Measurements from ENCODE around the gene CCPG1.

The CCPG1 gene

GRCh38 chr15:55387027-55387426 is 21.1 kb downstream of the CCPG1 start:
- no peak for DNase-seq (ENCODE audit: low read depth in 2 of 2)

- DNase-seq (ENCODE audit: low read depth in 2 of 2): no peak
Measured at GRCh38 chr15:55383687-55384086, 24.5 kb downstream of the CCPG1 start.

DNA sequence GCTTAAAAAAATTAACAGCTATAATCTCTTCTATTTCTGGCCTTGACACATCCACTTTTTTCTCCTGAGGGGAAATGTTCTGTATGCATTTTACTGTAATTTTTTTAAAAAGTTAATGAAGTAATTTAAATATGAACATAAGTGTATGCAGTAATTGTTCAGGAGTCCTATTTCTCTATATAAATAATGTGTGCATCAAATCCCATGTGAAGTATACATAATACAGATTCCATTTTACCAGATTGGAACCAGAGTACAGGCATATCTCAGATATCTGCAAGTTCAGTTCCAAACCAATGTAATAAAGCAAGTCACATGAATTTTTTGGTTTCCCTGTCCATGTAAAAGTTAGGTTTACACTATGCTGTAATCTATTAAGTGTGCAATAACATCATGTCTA is 26.6 kb downstream of the CCPG1 start:
- DNase-seq (ENCODE audit: low read depth in 2 of 2): no peak

GRCh38 chr15:55379095-55379494 is 29.1 kb downstream of the CCPG1 start:
- DNase-seq (ENCODE audit: low read depth in 2 of 2): no peak

GRCh38 chr15:55372701-55373440 is 35.3 kb downstream of the CCPG1 start:
- DNase-seq (ENCODE audit: low read depth in 2 of 2): no peak

DNA sequence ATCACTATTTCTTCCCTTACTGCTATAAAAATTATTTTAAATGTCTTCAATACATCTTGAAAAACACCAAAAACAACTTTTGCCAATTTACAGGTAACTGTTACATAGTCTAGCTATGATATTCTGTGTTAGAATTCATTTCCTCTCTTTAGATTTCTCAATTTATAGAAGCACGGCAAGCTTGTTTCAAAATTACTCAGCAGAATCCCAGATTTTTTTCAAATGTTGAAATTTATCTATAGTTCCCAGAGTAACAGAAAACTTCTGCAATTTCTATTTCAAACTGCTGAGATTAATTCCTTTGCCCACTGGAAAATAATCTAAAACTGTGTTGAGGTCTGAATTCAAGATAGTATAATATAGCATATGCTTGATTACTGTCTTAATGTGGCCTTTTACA is 41.2 kb downstream of the CCPG1 start:
- DNase-seq (ENCODE audit: low read depth in 2 of 2): no peak

GRCh38 chr15:55362641-55363040 is 45.5 kb downstream of the CCPG1 start:
- DNase-seq (ENCODE audit: low read depth in 2 of 2): no peak

- DNase-seq (ENCODE audit: low read depth in 2 of 2): no peak
Measured at GRCh38 chr15:55361048-55361447, 47.1 kb downstream of the CCPG1 start.

DNA sequence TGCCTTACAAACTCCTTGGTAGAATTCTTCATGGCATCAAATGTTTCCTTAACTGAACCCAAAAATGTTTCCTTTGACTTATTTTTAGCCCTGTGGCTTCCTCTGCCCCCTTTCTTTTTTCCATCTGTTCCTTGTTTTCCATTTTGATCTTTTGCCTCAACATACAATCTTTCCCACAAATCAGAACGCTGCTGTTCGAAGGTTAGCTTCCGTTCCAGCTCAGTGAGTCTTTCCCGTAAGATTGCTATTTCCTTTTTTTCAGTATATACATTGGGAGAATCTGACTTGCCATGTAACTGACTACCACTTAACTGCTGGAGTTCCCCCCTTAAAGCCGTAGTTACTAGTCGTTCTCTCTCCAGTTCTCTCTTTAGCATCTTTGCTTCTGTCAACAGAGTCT is 47.9 kb downstream of the CCPG1 start:
- DNase-seq (ENCODE audit: low read depth in 2 of 2): no peak

DNA sequence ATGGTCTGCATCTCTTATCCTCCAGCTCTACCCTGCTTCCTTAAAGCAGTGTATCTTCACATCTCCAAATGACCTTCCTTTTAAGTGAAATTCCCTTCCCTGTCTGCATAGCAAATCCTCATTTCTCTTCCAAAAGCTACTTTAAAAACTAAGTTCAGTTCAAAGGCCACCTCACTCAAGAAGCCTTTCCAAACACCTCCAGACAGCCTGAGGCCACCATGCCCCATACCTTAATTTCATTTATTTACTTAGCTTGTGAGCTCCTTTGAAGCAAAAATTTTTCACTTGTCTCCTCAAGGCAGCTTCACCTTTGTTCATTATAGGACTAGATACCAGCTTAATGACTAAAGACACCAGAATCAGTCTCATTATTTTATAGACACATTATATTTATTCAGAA is 49.7 kb downstream of the CCPG1 start:
- DNase-seq (ENCODE audit: low read depth in 2 of 2): no peak

- DNase-seq (ENCODE audit: low read depth in 2 of 2): no peak
Measured at GRCh38 chr15:55357774-55358173, 50.4 kb downstream of the CCPG1 start.

DNA sequence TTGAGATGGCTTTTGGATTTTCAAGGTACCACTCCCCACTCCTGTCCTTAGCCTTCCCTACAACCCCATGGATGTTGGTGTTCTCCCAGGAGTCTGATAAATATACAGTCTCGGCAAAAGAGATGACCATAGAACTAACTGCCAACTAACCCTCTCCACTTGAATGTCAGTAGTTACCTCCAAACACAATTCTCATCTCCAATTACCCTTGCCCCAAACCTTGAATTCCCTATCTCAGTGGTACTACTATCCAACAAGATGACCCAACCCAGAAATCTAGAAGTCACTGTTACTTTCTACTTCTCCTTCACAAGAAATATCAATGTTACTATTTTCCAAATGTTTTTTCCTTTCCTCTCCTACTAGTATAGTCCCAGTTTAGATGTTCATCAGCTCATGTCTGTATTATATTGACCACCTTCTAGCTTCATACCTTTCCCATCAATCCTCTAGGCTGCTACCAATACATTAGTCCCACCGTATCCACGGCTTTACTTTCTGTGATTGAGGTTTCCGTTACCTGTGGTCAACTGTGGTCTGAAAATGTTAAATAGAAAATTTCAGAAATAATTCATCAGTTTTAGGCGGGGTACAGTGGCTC is 51.1 kb downstream of the CCPG1 start:
- no peak for DNase-seq (ENCODE audit: low read depth in 2 of 2)

DNA sequence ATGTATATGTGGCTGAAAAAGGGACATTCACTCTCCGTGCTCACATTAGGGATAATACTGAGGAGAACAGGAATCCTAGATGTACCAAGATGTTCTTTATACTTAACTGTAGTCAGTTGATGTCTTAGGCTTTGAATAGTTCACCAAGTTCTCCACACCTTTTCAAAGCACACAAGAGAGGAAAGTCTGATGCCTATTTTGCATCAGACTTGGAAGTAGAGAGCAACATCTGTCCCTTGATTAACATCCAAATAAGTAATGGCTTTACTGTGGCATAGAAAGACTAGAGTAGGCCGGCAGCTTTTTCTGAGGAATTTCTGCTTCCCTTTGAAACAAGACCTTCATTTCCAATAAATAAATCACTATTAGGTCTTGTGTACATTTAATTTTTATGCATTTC is 55.1 kb downstream of the CCPG1 start:
- no peak for DNase-seq (ENCODE audit: low read depth in 2 of 2)

DNA sequence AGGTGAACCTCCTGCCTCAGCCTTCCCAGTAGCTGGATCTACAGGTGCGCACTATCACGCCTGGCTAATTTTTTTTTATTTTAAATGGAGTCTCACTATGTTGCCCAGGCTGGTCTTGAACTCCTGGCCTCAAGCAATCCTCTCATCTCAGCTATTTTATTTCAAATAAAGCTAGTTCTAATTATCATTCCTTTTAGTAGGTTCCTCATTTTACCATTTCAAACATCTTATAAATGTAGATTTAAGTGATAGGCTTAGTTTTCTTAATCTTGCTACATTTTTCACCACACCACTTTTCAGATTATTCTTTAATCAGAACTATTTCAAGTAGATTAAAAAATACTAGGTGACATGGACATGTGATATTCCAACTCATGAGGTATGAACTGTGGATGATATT is 58.9 kb downstream of the CCPG1 start:
- no peak for DNase-seq (ENCODE audit: low read depth in 2 of 2)

DNA sequence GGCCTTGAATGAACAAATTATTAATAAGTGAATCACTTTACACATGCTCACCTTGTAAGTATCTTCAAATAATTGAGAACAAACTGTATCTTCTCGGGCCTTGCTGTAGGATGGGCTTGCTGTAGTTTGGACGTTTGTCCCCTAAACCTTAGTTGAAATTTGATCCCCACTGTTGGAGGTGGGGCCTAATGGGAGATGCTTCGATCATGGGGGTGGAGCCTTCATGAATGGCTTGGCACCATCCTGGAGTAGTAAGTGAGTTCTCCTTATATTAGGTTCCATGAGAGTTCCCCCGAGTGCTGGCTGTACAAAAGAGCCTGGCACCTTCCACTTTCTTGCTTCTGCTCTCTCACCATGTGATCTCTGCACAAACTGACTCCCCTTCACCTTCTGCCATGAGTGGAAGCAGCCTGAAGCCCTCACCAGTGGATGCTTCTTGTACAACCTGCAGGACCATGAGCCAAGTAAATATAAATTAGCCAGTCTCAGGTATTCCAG is 59.8 kb downstream of the CCPG1 start:
- no peak for DNase-seq (ENCODE audit: low read depth in 2 of 2)

- no peak for DNase-seq (ENCODE audit: low read depth in 2 of 2)
Measured at GRCh38 chr15:55344206-55344605, 64.0 kb downstream of the CCPG1 start.

DNA sequence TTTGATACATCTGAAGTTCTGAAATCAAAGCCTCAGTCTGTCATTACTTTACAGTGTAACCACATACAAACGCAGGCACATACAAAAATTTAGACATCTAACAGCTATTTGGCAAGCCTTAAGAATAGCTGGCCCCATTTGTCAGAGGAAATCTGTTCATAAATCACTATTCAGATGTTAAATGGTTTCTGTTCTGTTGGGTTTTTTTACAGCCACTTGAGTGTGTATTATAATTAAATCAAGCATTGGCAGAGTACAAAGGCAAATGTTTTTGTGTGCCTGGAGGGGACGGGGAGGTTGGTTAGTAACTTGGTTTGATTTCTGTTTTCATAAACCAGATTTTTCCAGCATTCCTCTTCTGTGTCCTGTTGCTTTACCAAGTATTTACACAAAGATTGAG is 65.0 kb downstream of the CCPG1 start:
- no peak for DNase-seq (ENCODE audit: low read depth in 2 of 2)

- DNase-seq (ENCODE audit: low read depth in 2 of 2): no peak
Measured at GRCh38 chr15:55337160-55337559, 71.0 kb downstream of the CCPG1 start.

DNA sequence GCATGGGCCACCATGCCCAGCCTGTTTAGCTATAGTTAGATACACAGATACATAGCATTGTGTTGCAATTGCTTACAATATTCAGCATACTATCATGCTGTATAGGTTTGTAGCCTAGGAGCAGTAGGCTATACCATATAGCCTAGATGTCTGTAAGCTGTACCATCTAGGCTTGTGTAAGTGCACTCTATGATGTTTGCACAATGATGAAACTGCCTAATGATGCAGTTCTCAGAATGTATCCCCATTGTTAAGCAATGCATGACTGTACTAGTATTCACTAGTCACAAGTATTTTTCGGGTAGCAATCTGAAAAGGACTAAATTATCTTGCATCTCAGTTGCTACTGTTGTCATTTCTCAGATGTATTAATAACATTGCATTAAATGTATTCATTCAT is 73.2 kb downstream of the CCPG1 start:
- no peak for DNase-seq (ENCODE audit: low read depth in 2 of 2)

DNA sequence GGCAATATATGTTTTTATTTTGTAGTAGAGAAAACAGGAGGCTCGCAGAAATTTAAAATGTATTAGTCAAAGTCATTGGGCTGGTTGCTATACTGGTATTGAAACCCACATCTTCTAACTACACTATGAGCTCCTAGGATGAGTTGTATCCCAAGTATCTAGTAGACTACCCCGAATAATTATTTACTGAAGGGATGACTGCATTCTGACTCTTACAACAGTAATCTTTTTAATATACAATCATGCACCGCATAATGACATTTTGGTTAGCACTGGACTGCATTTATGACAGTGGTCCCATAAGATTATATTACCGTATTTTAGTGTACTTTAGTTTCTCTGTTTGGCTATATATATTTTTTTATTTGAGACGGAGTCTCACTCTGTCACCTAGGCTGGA is 73.8 kb downstream of the CCPG1 start:
- DNase-seq (ENCODE audit: low read depth in 2 of 2): no peak

GRCh38 chr15:55327387-55327786 is 80.8 kb downstream of the CCPG1 start:
- no peak for DNase-seq (ENCODE audit: low read depth in 2 of 2)

DNA sequence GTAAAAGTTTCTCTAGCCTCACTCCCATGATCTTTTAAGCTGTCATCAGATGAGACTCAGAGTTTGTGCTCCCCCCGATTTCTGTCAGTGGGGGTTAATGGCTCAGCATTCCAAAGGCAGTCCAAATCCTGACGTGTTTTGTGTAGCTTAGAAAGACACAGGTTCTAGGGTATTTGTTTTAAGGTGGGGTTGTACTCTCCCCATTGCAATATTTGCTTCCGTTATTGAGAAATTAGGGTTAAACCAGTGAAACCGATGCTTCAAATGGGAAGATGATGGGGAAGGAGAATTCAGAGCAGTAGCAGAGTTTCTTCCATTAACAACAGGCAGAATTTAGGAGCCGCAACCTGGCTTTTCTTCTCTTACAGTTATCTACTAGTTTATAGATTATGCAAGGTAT is 85.7 kb downstream of the CCPG1 start:
- DNase-seq (ENCODE audit: low read depth in 2 of 2): no peak

- DNase-seq (ENCODE audit: low read depth in 2 of 2): no peak
Measured at GRCh38 chr15:55320963-55321362, 87.2 kb downstream of the CCPG1 start.

- DNase-seq (ENCODE audit: low read depth in 2 of 2): no peak
Measured at GRCh38 chr15:55320238-55320550, 88.0 kb downstream of the CCPG1 start.
